GM21447 (cell line): ENCODE results near the gene GAS7.

Experiments
- ATAC-seq: cut with Tn5 transposase; IDR thresholded peaks from one replicate; pipeline ENCODE4 v1.9.1; 2021; ENCODE audit not compliant: unreplicated experiment

Gene GAS7

DNA sequence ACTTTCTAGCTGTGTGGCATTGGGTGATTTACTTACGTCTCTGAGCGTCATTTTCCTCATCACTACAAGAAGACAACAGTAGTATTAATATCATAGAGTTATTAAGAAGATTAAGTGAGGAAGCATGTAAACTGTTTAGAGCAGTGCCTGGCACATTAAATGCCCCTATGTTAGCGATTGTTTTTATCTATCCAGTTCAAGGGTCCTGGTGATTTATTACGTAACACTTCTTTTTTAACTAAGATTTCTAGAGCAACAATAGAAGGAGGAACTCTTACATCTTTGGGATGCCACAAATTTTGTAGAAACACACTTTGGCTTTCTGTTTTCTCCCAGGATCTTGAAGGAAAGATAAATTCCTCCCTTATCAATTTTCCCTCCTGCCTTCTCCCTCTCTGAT is 3.3 kb upstream of the GAS7 start:
- ATAC-seq: no peak

DNA sequence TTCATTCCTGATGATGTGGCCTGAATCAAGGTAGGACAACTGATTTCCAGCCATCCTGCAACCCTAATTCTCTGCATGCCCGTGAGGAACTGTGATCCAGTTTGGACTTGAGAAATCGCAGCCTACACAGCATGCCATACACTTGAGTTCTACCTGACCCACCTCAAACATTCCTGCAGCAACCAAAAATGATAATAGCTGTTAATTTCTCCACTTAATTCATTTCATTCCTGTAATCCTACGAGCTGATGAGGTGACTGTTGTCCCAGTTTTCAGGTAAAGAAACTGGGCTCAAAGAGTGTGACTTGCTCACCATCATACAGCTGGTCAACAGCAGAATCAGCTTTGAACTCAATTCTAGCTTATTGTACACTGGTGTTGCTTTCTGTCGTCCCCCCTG is 2.2 kb upstream of the GAS7 start:
- no peak for ATAC-seq

DNA sequence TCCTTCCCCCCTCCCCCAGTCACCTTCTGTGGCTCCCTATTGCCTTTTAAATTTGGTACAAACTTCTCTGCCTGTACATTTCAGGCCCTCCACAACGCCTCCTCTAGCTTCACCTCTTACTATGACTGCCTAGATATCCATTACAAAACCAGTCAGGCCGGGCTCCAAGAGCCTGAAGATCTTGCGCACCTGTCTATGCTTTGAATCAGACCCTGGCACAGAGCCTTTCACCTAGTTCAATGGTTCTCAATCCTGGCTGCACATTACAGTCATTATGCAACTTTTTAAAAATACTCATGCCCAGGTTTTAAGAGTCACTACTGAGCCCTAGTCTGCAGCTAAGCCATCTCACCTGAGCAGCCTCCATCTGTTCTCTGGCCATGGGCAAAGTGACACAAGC is 1.6 kb upstream of the GAS7 start:
- ATAC-seq: no peak

DNA sequence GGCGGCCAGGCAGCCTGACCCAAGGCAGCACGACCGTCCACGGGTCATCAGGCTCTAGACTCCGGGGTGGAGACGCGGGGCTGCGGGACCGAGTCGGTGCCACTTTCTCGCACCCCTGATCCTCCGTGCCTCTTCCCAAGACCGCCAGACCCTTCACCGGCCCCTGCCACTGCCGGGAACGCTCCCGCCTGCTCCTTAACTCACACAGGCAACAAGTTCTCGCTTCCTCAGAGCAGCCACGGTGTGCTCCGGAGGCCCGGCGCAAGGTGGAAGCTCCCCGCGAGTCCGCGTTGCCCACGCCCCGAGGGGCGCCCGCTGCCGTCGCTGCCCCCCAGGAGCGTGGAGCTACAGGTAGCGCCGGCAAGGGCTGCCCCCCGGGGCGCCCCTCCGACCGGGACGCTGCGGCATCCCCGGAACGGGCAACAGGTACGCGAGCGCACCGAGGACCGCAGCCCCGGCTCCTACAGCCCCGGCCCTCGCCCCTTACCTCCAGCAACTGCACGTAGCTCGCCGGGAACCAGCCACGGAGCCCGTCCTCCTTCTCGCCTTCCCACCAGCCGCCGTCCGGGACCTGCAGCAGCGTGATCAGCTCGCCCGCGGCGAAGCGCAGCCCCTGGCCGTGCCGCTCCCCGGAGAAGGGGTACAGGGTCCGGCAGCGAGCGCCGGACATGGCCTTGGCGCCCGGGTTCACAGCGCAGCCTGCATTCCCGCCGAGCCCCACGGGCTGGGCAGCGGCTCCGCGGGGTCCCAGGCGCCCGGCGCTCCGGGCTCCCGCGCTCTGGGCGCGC is 491 bp downstream of the GAS7 start:
- peak; percentile 29 for ATAC-seq

DNA sequence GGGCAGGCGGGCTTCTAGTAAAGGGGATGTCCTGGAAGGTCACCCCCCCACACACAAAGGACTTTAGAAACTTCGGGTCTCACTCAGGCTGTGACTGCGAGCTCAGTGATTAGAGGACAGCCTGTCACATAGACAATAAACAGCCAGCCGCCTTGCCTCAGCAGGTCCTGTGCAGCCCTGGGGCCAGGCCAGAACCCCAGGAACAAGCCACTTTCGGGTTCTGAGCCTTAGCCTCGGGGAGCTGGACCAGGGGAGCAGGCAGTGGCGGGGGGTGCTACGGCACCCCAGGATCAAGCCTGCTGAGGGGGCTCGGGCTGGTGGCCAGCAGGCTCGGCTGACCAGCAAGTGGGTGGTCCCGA is 1.1 kb downstream of the GAS7 start:
- ATAC-seq: no peak

DNA sequence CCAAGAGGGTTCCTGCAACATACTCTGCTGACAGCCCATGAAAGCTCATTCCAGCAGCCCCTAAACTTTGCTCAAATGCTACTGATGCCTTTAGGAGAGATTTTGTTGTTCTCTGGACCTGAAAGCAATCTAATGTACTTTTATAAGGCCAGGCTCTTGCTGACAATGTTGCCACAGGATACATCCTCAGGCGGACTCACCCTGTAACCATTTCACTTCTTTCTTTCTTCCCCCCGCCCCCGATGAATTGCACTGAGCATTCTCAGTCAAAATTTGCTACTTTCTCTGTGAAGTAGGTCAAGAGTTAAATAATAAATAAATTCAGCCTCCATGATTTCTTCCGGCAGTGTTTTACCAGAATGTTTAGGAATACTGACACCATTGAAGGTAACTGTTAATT is 1.5 kb downstream of the GAS7 start:
- no peak for ATAC-seq

DNA sequence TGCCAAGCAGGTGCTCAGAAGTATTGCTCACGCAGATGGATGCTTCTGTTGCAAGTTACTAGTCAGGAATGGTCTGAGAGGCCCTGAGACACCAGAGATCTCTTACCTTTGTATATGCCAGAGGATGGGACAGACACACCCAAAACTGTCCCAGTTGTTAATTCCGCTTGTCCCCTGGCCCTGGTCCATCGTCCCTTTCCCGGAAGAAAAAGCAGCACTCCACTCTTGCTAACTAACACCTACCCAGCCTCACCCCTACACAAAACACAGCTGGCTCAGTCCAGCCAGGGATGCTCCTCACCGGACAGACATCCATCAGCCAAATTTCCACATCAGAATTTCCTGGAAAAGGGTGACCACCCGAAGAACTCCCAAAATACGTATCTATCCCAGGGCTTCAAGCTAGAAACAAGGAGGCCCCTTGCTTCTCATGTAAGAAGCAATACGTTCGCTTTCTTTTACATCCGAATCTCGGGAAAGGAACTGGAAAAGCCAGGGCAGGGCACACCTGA is 2.0 kb downstream of the GAS7 start:
- no peak for ATAC-seq

DNA sequence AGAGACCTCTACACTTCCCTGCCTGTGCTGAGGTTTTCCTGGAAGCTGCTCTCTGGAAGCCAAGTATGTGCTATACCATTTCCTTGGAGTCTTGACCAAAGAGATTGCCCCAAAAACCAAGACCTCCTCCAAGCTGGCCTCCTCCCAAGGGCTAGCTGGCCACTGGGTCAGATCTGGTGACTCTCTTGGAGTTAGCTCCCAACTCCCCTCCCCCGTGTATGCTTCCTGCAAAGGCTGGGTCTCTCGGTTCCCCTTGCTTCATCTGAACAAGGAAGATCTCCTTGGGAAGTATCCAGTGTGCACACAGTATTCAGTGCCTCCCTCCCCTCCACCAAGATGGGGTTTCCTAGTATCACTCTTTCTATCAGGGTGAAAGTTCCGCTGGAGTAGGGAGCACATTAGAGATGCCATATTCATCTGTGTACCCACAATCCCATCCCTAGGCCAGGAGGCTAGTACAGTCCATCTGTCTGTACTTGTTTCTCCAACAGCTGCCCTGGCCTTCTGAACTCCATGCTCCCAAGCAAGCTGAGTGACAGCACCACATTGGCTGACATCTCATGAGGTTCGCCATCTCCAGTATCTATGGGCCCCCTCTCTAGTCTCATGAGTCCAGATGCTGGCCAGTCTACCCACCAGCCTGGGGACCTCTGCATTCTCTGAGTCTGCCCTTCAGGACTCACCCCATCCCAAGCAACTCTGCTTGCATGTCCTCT is 3.2 kb downstream of the GAS7 start:
- no peak for ATAC-seq

DNA sequence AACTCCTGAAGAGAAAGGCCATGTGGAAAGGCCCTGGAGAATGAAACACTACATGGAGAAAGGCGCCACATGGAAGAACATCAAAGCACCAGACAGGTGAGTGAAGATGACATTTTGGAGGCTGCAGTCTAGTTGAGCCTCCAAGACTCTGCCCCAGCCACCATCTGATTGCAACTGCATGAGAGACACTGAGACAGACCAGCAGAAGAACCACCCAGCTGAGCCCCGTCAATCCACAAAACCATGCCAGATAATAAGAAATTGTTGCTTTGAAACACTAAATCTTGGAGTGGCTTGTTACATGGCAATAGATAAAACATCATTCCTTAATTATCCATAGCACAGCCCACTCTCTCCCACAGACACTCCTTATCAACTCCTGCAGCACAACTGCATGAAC is 4.8 kb downstream of the GAS7 start:
- no peak for ATAC-seq

DNA sequence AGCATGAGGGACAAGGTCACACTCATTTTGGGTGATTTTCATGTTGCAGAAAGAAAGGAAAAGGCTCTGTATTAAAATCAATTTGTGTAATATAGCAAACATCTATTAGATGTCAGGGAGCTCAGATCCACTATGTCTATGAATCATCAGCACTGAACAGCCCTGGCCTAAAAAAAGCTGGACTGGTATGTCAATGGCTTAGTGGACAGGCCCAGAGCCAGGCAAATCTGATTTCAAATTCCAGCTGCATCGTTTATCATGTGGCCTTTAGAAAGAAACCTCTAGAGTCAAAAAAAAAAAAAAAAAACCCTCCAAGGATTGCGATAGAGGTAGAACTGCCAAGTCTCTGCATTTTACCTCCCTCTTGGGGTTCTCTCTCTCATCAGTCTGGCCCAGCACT is 5.4 kb downstream of the GAS7 start:
- no peak for ATAC-seq

DNA sequence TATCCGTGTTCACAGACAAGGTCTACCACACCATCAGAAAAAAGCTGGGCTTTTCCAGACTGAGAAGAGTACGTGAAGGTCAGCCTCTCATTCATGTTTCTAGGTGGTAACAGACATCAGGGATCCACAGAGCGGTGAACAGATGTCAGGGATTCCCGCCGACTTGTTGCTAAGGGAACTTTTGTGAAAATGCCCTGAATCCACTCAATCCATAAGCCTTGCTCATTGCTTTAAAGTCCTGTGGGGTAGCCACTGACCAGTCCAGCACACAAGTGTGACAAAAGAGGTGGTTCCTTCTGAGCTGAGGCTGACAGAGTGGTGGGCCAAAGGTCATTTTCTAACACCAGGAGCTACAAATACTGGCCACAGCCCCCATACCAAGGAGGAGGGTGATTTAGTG is 5.9 kb downstream of the GAS7 start:
- no peak for ATAC-seq

DNA sequence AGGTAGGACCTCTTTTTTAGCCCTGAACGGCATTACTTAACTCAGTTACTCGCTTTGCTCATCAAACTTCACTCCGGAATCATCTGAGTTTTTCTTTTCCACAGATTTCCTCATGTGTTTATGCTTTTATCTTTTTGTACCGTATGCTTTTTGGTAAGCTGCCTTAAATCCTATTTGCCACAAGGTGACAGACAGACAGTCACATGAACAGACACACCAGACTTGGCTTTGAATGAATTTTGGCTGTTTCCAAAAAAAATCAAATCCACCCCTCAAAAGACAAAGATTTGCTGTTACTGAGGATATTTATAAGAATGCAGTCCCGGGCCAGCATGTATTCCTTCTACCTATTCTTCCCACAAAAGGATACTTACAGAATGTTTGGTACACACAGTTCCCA is 10.9 kb downstream of the GAS7 start:
- ATAC-seq: no peak

DNA sequence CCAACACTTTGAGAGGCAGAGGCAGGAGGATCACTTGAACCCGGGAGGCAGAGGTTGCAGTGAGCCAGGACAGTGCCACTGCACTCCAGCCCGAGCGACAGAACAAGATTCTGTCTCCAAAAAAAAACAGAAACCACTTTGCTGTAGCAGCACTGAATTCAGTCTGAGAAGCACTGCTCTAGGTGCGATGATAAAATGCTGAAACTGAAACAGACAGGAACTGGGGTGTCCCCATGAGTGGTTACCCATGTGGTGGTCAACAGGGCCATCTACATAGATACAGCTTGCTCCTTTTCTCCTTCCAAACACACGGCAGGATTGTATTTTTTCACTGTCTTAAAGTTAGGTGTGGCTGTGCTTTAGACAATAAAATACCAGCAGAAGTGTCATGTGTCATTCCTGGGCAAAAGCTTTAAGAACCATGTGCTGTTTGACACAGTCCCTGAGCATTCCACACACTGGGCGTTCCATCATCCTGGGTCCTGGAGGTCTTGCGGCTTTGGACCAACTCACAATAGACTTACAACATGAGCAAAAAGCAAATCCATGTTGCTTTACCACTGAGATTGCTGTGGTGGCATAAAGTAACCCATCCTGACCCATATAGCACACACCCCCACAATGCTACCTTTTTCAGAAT is 11.5 kb downstream of the GAS7 start:
- ATAC-seq: no peak

DNA sequence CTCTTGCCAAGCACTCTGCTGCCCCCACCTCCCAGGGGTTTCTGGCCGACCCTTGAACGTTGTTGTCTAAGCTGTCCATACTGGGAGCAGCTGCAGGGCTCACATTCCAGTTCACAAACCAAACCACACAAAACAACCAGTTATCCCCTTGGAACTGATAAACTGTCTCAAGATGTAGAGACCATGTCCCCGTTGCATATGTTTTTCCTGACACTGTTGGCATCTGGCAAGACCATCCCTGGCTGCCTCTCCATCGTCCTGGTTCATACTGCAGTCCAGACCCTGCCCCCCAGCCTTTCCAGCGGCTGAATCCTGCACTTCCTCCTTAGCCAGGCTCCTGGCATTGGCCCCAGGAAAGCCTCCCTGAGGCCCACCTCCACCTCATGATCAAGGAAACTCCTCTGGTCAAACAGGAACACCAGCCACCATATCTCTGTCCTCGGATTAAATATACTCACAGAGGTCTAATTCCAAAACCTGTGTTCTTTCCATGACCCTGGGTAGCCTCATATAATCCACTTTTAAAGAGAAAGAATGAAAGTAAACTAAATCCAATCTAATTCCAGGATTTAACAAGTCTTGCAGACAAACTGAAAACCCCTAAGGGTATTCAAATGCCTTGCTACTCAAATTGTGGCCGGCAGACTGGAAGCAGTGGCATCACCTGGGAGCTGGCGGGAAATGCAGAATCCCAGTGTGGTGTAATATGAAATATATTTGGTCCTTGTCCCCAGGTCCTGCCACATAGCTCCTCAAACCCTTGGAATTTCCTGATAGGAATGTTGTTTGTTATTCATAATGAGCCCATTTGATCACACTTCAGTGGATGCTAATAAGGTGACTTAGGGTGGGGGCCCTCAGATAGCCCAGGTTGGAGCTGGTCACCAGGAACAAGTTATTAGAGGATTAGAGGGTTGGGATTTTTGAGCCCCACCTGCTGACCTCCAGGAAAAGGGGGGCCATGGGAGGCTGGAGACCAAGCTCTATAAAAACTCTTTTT is 14.2 kb downstream of the GAS7 start:
- no peak for ATAC-seq

DNA sequence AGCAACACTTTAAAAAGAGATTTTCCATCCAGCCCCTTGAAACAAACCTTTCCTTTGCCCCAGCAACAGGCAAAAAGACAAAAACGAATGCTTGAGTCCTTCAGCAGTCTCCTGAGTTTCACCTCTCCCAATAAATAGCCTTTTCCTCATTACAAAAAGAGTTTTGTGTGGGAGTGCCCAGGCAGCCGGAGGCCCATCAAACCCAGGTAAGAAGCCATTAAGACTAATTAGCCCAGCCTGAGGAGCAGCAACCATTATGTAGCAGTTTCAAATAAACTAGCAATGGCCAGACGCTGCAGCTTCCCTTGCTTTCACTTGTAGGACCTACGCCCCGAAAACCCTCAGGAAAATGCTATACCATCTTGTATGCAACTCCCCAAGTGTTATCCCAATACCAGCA is 15.6 kb downstream of the GAS7 start:
- no peak for ATAC-seq

DNA sequence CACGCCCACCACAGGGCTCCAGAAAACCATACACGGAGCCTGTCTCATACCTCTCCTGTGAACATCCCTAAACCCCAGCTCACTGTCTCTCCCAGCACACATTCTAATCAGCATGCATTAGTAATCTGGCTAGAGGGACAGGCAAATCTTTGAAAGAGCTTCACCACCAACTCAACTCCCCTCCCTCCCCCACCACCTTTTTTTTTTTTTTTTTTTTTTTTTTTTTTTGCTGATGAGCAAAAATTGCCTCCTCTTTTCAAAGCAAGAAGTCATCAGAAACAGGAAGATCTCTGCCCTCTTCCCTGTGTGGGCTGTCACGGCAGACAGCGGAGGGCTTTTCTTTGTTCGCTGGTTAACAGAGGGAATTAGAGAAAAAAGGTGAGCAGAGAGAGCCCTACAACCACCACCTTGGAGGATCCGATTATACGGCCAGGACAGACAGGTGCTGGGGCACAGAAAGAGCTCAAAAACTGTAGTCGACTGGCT is 19.9 kb downstream of the GAS7 start:
- ATAC-seq: no peak

DNA sequence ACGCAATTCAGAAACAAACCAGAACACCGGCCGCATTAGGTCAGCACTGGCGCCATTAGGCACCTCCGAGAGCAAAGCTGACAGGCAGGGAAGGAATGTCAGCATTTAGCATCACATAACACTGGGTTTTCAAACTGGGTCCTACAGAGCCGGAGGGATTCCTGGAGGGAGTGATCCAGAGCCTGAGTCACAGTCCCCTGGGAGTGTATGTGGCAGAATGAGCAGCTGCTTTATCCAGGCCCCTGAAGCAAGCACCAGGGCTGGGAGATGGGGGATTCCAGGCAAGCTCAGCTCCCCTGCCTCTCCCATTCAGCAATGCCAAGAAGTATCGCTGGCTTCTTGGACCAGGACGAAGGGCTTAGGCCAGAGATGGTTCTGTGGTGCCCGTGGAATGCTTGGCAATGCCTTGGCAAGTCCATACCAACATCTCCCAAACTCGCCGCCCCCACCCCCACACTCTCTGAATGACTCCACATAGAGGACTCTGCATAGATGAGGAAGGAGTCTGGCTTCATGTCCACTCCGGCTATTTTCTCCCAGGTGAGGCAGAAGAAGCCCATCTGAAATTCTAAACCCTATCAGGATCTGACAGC is 20.4 kb downstream of the GAS7 start:
- ATAC-seq: no peak

DNA sequence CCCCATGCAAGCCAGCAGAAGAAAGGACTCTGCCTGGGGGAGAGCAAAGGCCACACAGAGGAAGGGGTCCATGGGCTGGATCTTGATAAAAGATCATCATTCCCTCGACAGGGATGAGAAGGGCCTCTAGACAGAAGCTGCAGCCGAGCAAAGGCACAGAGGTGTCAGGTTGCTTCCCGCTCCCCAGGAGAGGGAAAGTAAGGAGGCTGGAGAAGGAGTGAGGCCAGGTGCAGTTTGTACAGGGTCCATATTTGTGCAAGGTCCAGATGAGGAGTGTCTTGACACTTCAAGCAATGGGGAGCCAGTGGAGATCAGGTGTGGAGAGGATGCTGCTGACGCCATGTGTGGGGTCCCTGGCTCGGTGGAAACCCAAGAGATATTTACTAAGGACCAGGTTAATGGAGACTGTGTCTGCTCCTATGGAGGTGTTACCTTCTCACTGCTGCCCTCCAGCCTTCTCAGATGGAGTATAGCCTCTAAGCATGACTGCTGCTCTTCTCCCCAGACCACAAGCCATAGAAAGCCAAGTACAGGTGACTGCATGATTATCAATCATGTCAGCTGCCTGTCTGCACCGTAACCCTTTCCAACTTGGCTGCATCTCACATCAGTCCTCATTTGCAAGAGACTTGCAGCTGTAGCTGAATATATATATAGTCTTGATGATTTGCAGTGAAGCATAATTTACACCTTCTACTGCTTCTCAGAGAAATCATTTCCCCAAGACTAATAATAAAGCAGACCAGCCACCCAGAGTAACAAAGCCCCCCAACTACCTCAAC is 21.1 kb downstream of the GAS7 start:
- no peak for ATAC-seq

DNA sequence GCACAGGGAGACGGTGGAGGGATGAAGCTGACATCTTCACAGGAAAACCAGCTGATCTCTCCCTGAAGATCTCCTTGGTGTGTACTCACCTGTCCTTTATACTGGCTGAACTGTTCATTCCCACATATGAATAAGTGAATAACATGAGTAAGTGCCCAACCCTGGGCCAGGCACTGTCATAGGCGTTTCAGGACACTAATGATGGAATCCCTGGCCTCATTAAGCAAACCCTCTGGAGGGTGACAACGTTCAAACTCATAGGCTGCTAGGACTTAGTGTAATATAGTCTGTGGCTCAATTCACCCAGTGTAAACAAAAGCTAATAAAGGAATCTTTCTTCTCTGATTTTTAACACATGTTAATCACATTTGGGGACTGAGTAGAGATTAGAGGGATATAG is 24.5 kb downstream of the GAS7 start:
- ATAC-seq: no peak

DNA sequence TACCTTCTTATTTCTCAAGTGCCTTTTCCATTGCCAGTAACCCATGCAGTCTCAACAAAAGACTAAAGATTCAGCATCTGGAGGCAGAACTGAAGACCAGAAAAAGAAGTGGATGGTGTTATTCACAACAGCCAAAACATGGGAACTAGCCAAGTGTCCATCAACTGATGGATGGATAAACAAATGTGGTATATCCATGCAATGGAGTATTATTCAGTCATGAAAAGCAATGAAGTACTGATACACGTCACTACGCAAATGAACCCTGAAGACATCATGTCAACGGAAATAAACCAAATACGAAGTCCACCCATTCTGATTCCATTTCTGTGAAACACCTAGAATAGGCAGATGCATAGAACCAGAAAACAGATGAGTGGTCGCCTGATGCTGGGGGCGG is 25.6 kb downstream of the GAS7 start:
- ATAC-seq: no peak
